Endothelial cell (in vitro differentiated cells): Measurements from ENCODE around the gene CIC. TPM values are rescaled to one million over a fixed set of nuclear protein-coding genes. Genes with fewer than 3 reads are reported as not detected.

Source experiments
- DNase-seq: peaks from one replicate; pipeline ENCODE4 v3.0.0; 2021; ENCODE audit warnings: low spot score
- H3K27ac Mint-ChIP-seq: one replicate; pipeline ENCODE4 v1.8.0; 2021; ENCODE audit warnings: mixed read lengths, inconsistent platforms; ENCODE audit not compliant: unreplicated experiment
- H3K27me3 Mint-ChIP-seq: one replicate; pipeline ENCODE4 v1.8.0; 2021; ENCODE audit warnings: mild to moderate bottlenecking, moderate library complexity, mixed read lengths, inconsistent platforms; ENCODE audit not compliant: unreplicated experiment
- H3K36me3 Mint-ChIP-seq: one replicate; pipeline ENCODE4 v1.8.0; 2021; ENCODE audit warnings: mild to moderate bottlenecking, low read depth, mixed read lengths, inconsistent platforms; ENCODE audit not compliant: unreplicated experiment
- H3K4me1 Mint-ChIP-seq: one replicate; pipeline ENCODE4 v1.8.0; 2021; ENCODE audit warnings: mild to moderate bottlenecking, mixed read lengths, inconsistent platforms; ENCODE audit not compliant: unreplicated experiment
- H3K4me3 Mint-ChIP-seq: one replicate; pipeline ENCODE4 v1.8.0; 2021; ENCODE audit warnings: mild to moderate bottlenecking, mixed read lengths, inconsistent platforms; ENCODE audit not compliant: unreplicated experiment
- H3K9me3 Mint-ChIP-seq: one replicate; pipeline ENCODE4 v1.8.0; 2021; ENCODE audit warnings: mixed read lengths, inconsistent platforms; ENCODE audit not compliant: unreplicated experiment
- CTCF ChIP-seq: fragments of 200-600 bp; sonication (generic); IDR thresholded peaks from one replicate; pipeline ENCODE4 v1.5.0; 2021; ENCODE audit warnings: antibody characterized with exemption; ENCODE audit not compliant: unreplicated experiment
- total RNA-seq: library from RNA; stranded (reverse); fragmentation: NEBNext Ultra II Directional; extraction: Animal tissue kit (Norgen Biotek cat#: 25700); gene quantifications from one replicate; pipeline ENCODE4 v1.2.1, GENCODE V29; 2021; ENCODE audit not compliant: unreplicated experiment

Gene CIC
- total RNA-seq, 1 donor from 2014 or later = 85.7 TPM

- no peak overlapping the region for H3K4me3 Mint-ChIP-seq
- H3K9me3 Mint-ChIP-seq = no peaks in the 10 kb centered on the region
- peaks cover 36% of the 10 kb centered on the region for H3K36me3 Mint-ChIP-seq
- H3K27me3 Mint-ChIP-seq = peaks cover 4% of the 10 kb centered on the region
- H3K27ac Mint-ChIP-seq = no peak overlapping the region
- no peak for TF ChIP-seq CTCF
- no peak for DNase-seq
- peaks cover 4% of the 10 kb centered on the region for H3K4me1 Mint-ChIP-seq
Measured at GRCh38 chr19:42230571-42230970, 38.5 kb upstream of the CIC start.

DNA sequence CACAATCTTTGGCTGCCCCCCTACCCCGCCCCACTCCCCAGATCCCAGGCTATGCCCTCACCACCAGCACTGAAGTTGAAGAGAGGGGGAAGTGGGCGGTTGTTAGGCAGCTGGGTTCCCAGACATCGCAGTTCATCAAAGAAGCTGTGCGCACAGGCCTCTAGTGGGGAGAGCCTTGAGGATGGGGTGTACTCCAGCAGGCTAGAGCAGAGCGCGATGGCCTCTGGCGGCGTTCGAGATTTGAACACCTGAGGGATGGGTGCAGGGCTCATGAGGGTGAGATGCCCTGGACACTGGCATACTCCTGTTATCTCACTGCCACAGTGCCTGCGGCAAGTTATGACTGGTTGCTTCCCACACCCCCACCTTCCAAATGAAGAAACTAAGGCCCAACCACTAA is 36.6 kb upstream of the CIC start:
- H3K36me3 Mint-ChIP-seq = peaks cover 31% of the 10 kb centered on the region
- peak overlapping the region; percentile 47 for H3K4me3 Mint-ChIP-seq

DNA sequence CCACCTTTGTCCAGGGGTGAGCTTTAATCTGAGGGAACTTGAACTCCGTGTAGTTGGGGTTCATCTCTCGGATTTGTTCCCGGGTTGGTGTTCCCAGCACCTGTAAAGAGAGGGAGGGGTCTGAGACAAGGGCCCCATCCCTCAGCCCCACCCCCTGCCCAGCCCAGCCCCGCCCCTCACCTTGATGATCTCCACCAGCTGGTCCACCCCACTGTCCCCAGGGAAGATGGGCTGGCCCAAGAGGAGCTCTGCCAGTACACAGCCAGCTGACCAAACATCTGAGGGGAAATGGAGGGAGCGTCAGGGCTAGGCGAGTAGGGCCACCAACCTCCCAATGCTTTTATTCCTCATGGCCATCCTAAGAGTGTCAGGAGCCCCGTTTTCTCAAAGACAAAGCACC is 35.9 kb upstream of the CIC start:
- H3K27ac Mint-ChIP-seq = no peak overlapping the region
- peaks cover 31% of the 10 kb centered on the region for H3K36me3 Mint-ChIP-seq
- no peaks in the 10 kb centered on the region for H3K9me3 Mint-ChIP-seq
- peaks cover 4% of the 10 kb centered on the region for H3K27me3 Mint-ChIP-seq
- peak overlapping the region; percentile 47 for H3K4me3 Mint-ChIP-seq
- no peak for DNase-seq
- no peak for TF ChIP-seq CTCF
- H3K4me1 Mint-ChIP-seq = no peaks in the 10 kb centered on the region

More for the DNA sequence above, 36.6 kb upstream of the CIC start:
- TF ChIP-seq CTCF = no peak
- H3K9me3 Mint-ChIP-seq = no peaks in the 10 kb centered on the region
- H3K27ac Mint-ChIP-seq = no peak overlapping the region
- no peak for DNase-seq
- H3K27me3 Mint-ChIP-seq = peaks cover 4% of the 10 kb centered on the region
- no peaks in the 10 kb centered on the region for H3K4me1 Mint-ChIP-seq

- Mint-ChIP-seq H3K27me3 (peaks cover 4% of the 10 kb centered on the region), H3K4me3 (no peak overlapping the region), H3K36me3 (peaks cover 31% of the 10 kb centered on the region), H3K4me1 (no peaks in the 10 kb centered on the region), H3K27ac (no peak overlapping the region), H3K9me3 (no peaks in the 10 kb centered on the region)
- DNase-seq = no peak
- TF ChIP-seq CTCF = no peak
Measured at GRCh38 chr19:42233678-42234292, 35.3 kb upstream of the CIC start.

- Mint-ChIP-seq H3K4me1 (no peaks in the 10 kb centered on the region), H3K36me3 (peaks cover 31% of the 10 kb centered on the region), H3K4me3 (no peak overlapping the region), H3K27me3 (peaks cover 4% of the 10 kb centered on the region), H3K27ac (no peak overlapping the region), H3K9me3 (no peaks in the 10 kb centered on the region)
- no peak for TF ChIP-seq CTCF
- DNase-seq = no peak
Measured at GRCh38 chr19:42234364-42234763, 34.7 kb upstream of the CIC start.
